Measurements from ENCODE around the gene MCM7. TPM values are rescaled to one million over a fixed set of nuclear protein-coding genes. Genes with fewer than 3 reads are reported as not detected.

The MCM7 gene
- total RNA-seq, 1 experiment from 2014 or later: 240 TPM

DNA sequence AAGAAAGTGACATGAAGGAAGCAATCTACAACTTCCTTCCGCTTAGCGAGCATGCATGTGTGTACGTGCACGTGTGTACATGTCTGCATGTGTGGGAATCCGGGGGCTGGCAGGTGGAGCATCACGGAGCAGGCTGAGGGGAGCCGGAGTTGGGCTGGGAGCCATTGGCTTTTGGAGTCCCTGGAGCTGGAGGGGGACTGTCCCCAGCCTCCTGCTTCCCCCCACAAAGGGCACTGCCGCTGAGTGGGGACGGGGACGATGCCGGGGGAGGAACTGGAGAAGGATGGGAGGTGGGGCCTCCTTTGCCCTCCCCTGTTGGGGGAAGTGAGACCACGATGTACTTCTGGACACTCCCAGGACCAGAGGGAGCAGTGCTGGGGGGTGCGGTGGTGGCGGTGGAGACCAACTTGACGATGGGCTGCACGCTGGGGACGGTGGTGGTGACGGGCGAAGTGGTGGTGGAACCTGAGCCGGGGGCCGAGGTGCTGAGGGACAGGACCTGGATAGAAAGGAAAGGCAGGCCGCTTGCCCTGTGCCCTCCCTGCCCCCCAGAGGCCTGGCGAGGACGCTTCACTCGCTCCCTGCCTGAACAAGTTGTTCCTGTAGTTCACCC, 6.0 kb upstream of the MCM7 start:
- Mint-ChIP-seq H3K27ac (ENCODE audit: unreplicated experiment) (peak overlapping the region; percentile 21), H3K27me3 (ENCODE audit: insufficient read depth, unreplicated experiment) (no peaks in the 10 kb centered on the region), H3K4me3 (ENCODE audit: unreplicated experiment) (no peak overlapping the region), H3K36me3 (ENCODE audit: insufficient read depth, unreplicated experiment) (peaks cover 68% of the 10 kb centered on the region), H3K4me1 (ENCODE audit: low read depth, unreplicated experiment) (no peaks in the 10 kb centered on the region), H3K9me3 (ENCODE audit: unreplicated experiment) (no peaks in the 10 kb centered on the region)
- Histone ChIP-seq H3K9me3 (no peaks in the 10 kb centered on the region), H3K4me3 (ENCODE audit: low read depth, low read length) (no peak overlapping the region), H3K4me1 (peaks cover 5% of the 10 kb centered on the region; the same call in 1 of the 2 replicates), H3K36me3 (ENCODE audit: control insufficient read depth, insufficient read depth, low read length) (peaks cover 4% of the 10 kb centered on the region), H3K27me3 (replicated peaks; ENCODE audit: control insufficient read depth, insufficient read depth, low read length) (no peaks in the 10 kb centered on the region)
- intact Hi-C loops (cut with micrococcal nuclease; ENCODE audit: unreplicated experiment): no loop called here
- ChIA-PET POLR2A (no interaction called here), CTCF (no interaction called here)
- no peak for DNase-seq
- no peak for TF ChIP-seq CTCF (IDR thresholded peaks at IDR 0.05; ENCODE audit: insufficient read depth in 1 of 2, low read depth in 1 of 2, low read length in 1 of 2, severe bottlenecking in 1 of 2, unreplicated experiment in 1 of 2)
- TSS peak; percentile 90 for BruUV-seq (replicated peaks)

DNA sequence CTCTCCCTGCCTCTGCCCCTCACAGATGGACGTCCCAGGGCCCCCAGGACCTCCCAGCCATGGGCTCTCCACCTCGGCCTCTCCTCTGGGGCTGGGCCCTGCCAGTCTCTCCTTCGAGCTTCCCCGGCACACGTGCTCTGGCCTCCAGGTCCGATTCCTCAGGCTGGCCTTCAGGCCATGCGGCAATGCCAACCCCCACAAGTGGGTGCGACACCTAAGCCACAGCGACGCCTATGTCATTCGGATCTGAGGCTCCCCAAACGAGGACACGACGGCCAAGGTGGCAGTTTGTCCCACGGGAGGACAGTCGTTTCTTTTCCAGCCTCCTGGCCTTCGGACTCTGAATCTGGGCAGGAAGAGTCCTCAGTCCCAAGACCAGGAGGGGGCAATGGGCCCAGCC, 5.4 kb upstream of the MCM7 start:
- CTCF ChIA-PET: no interaction called here
- H3K4me3 ChIP-seq (ENCODE audit: low read depth, low read length): no peak overlapping the region
- no peaks in the 10 kb centered on the region for H3K9me3 ChIP-seq
- peaks cover 4% of the 10 kb centered on the region for H3K36me3 ChIP-seq (ENCODE audit: control insufficient read depth, insufficient read depth, low read length)
- no peak for TF ChIP-seq CTCF (IDR thresholded peaks at IDR 0.05; ENCODE audit: insufficient read depth in 1 of 2, low read depth in 1 of 2, low read length in 1 of 2, severe bottlenecking in 1 of 2, unreplicated experiment in 1 of 2)
- H3K27me3 Mint-ChIP-seq (ENCODE audit: insufficient read depth, unreplicated experiment): no peaks in the 10 kb centered on the region
- H3K27ac Mint-ChIP-seq (ENCODE audit: unreplicated experiment): no peak overlapping the region
- peaks cover 73% of the 10 kb centered on the region for H3K36me3 Mint-ChIP-seq (ENCODE audit: insufficient read depth, unreplicated experiment)
- H3K9me3 Mint-ChIP-seq (ENCODE audit: unreplicated experiment): no peaks in the 10 kb centered on the region
- H3K4me1 ChIP-seq: peaks cover 5% of the 10 kb centered on the region; the same call in 1 of the 2 replicates
- DNase-seq: no peak
- intact Hi-C loops (cut with micrococcal nuclease; ENCODE audit: unreplicated experiment): no loop called here
- no TSS peak for BruUV-seq (replicated peaks)
- POLR2A ChIA-PET: no interaction called here
- H3K4me1 Mint-ChIP-seq (ENCODE audit: low read depth, unreplicated experiment): no peaks in the 10 kb centered on the region
- H3K27me3 ChIP-seq (replicated peaks; ENCODE audit: control insufficient read depth, insufficient read depth, low read length): no peaks in the 10 kb centered on the region
- no peak overlapping the region for H3K4me3 Mint-ChIP-seq (ENCODE audit: unreplicated experiment)

- Mint-ChIP-seq H3K36me3 (ENCODE audit: insufficient read depth, unreplicated experiment) (peaks cover 76% of the 10 kb centered on the region), H3K4me3 (ENCODE audit: unreplicated experiment) (no peak overlapping the region), H3K27me3 (ENCODE audit: insufficient read depth, unreplicated experiment) (no peaks in the 10 kb centered on the region), H3K4me1 (ENCODE audit: low read depth, unreplicated experiment) (no peaks in the 10 kb centered on the region), H3K9me3 (ENCODE audit: unreplicated experiment) (no peaks in the 10 kb centered on the region), H3K27ac (ENCODE audit: unreplicated experiment) (no peak overlapping the region)
- no peak for DNase-seq
- no peak for TF ChIP-seq CTCF (IDR thresholded peaks at IDR 0.05; ENCODE audit: insufficient read depth in 1 of 2, low read depth in 1 of 2, low read length in 1 of 2, severe bottlenecking in 1 of 2, unreplicated experiment in 1 of 2)
- no TSS peak for BruUV-seq (replicated peaks)
- peaks cover 5% of the 10 kb centered on the region; the same call in 1 of the 2 replicates for H3K4me1 ChIP-seq
- POLR2A ChIA-PET: no interaction called here
- intact Hi-C loops (cut with micrococcal nuclease; ENCODE audit: unreplicated experiment): no loop called here
- H3K27me3 ChIP-seq (replicated peaks; ENCODE audit: control insufficient read depth, insufficient read depth, low read length): no peaks in the 10 kb centered on the region
- H3K9me3 ChIP-seq: no peaks in the 10 kb centered on the region
- H3K4me3 ChIP-seq (ENCODE audit: low read depth, low read length): no peak overlapping the region
- peaks cover 4% of the 10 kb centered on the region for H3K36me3 ChIP-seq (ENCODE audit: control insufficient read depth, insufficient read depth, low read length)
- CTCF ChIA-PET: interaction anchor here (0.6 kb wide), 1 partner anchor 13 kb away, joined by 3 read pairs; no protein-coding TSS in a partner anchor
Observed at GRCh38 chr7:100105534-100105933, 4.3 kb upstream of the MCM7 start.
